Measurements from ENCODE around the gene NPB. TPM values are rescaled to one million over a fixed set of nuclear protein-coding genes. Genes with fewer than 3 reads are reported as not detected.
A peak's percentile ranks its signal among the peaks of the same experiment; 100 is the strongest.

NPB gene
- total and polyA plus RNA-seq, 2 donors (not counting 1 experiment from before 2014, with no cell fraction given), result 0.44 TPM; not detected in 1

GRCh38 chr17:81871387-81872230, 30.4 kb upstream of the NPB start:
- peak overlapping the region; percentile 97 for H3K9ac ChIP-seq (ENCODE audit: low read length)
- TF ChIP-seq CTCF (IDR thresholded peaks at IDR 0.05), result peak; percentile 50
- no peak for TF ChIP-seq EZH2 (IDR thresholded peaks at IDR 0.05; ENCODE audit: borderline replicate concordance, insufficient read depth, low read depth, low read length, poor library complexity, severe bottlenecking)
- intact Hi-C loops (cut with micrococcal nuclease), result loop anchor here (1.0 to 2.0 kb wide), 5 partner anchors 11 to 152 kb away; partner anchors contain the start of genes LRRC45, MAFG, MCRIP1 and P4HB
- H3K36me3 ChIP-seq (replicated peaks in 1 of 2; ENCODE audit: control extremely low read depth in 1 of 2, control insufficient read depth in 1 of 2, extremely low read depth in 1 of 2, insufficient read depth in 2 of 2, low read length in 1 of 2), result peaks cover 1 to 23% of the 10 kb centered on the region in 2 experiments
- H3K9me3 ChIP-seq (ENCODE audit: control extremely low read depth in 1 of 3, control insufficient read depth in 2 of 3, insufficient read depth in 1 of 3, low read length in 2 of 3), result no peaks in the 10 kb centered on the region
- H3K4me1 ChIP-seq (ENCODE audit: control insufficient read depth in 2 of 2, insufficient read depth in 2 of 2, low read length in 2 of 2), result peaks cover 22 to 39% of the 10 kb centered on the region in 2 donors
- WGBS (ENCODE audit: insufficient coverage), result under 1% methylated on average over 86 of the region's 86 CpGs
- H3K27ac ChIP-seq (ENCODE audit: low read length in 2 of 2), result peak overlapping the region; percentile 90 to 99
- Mint-ChIP-seq H3K4me1 (peaks cover 32% of the 10 kb centered on the region), H3K27me3 (no peaks in the 10 kb centered on the region), H3K9me3 (ENCODE audit: insufficient read depth) (no peaks in the 10 kb centered on the region), H3K4me3 (peak overlapping the region; percentile 89), H3K27ac (peak overlapping the region; percentile 98)
- H3K79me2 ChIP-seq (ENCODE audit: control insufficient read depth, insufficient read depth, low read length), result peaks cover 48% of the 10 kb centered on the region
- H3K4me3 ChIP-seq (ENCODE audit: control extremely low read depth in 1 of 5, extremely low read depth in 1 of 5, insufficient read depth in 1 of 5, low read depth in 2 of 5, low read length in 4 of 5), result peak overlapping the region; percentile 27 to 90 (median 84)
- CTCF ChIA-PET, result interaction anchor here (2.0 kb wide), 1 partner anchor 11 kb away, joined by 7 read pairs; the partner anchor contains the start of gene P4HB
- H2AFZ ChIP-seq (ENCODE audit: insufficient read depth, low read depth, low read length, poor library complexity, severe bottlenecking), result peak overlapping the region; percentile 98
- peaks cover 41% of the 10 kb centered on the region for H4K20me1 ChIP-seq (ENCODE audit: control insufficient read depth, insufficient read depth, low read length, poor library complexity, severe bottlenecking)
- no peaks in the 10 kb centered on the region for H3K27me3 ChIP-seq (replicated peaks in 1 of 4; ENCODE audit: control extremely low read depth in 1 of 4, control insufficient read depth in 3 of 4, insufficient read depth in 4 of 4, low read length in 3 of 4)
- POLR2A ChIA-PET, result interaction anchor here (0.6 to 2.5 kb wide), 4 partner anchors 11 to 359 kb away, joined by 3 to 15 read pairs (median 3); partner anchors contain the start of genes ANAPC11 and P4HB
- peak; percentile 2 for ATAC-seq (ENCODE audit: low read depth)
- peak overlapping the region; percentile 99 for H3K4me2 ChIP-seq (replicated peaks; ENCODE audit: low read depth, low read length, poor library complexity, severe bottlenecking)
- DNase-seq, result peak; percentile 96

DNA sequence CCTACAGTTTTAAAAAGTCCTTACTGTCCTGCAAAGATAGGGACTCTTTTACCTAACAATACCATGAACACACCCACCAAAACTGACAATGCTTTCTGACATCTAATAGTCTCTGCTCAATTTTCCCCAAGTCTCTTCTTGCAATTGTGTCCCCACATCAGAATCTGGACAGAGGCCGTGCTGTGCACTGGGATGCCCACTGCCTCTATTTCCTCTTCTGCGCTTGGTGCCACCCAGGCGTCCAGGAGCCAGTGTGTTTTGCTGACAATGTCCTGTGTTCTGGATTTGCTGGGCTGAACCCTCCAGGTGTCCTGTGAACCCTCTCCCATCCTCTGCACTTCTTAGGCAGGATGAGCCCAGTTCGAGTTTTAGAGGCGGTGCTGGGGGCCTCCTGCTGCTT, 24.5 kb upstream of the NPB start:
- intact Hi-C loops (cut with micrococcal nuclease), result no loop called here
- Mint-ChIP-seq H3K4me1 (peaks cover 8% of the 10 kb centered on the region), H3K27ac (no peak overlapping the region), H3K27me3 (no peaks in the 10 kb centered on the region), H3K9me3 (ENCODE audit: insufficient read depth) (no peaks in the 10 kb centered on the region), H3K4me3 (no peak overlapping the region)
- no peak overlapping the region for H3K27ac ChIP-seq (ENCODE audit: low read length in 2 of 2)
- no peak overlapping the region for H3K4me2 ChIP-seq (replicated peaks; ENCODE audit: low read depth, low read length, poor library complexity, severe bottlenecking)
- DNase-seq, result no peak
- H4K20me1 ChIP-seq (ENCODE audit: control insufficient read depth, insufficient read depth, low read length, poor library complexity, severe bottlenecking), result no peaks in the 10 kb centered on the region
- H3K4me1 ChIP-seq (ENCODE audit: control insufficient read depth in 2 of 2, insufficient read depth in 2 of 2, low read length in 2 of 2), result peaks cover 5 to 9% of the 10 kb centered on the region in 2 donors
- no peaks in the 10 kb centered on the region for H3K27me3 ChIP-seq (replicated peaks in 1 of 4; ENCODE audit: control extremely low read depth in 1 of 4, control insufficient read depth in 3 of 4, insufficient read depth in 4 of 4, low read length in 3 of 4)
- H3K9ac ChIP-seq (ENCODE audit: low read length), result no peak overlapping the region
- TF ChIP-seq EZH2 (IDR thresholded peaks at IDR 0.05; ENCODE audit: borderline replicate concordance, insufficient read depth, low read depth, low read length, poor library complexity, severe bottlenecking) (no peak), CTCF (IDR thresholded peaks at IDR 0.05) (no peak)
- no peak for ATAC-seq (ENCODE audit: low read depth)
- H3K9me3 ChIP-seq (ENCODE audit: control extremely low read depth in 1 of 3, control insufficient read depth in 2 of 3, insufficient read depth in 1 of 3, low read length in 2 of 3), result no peaks in the 10 kb centered on the region
- no peak overlapping the region for H2AFZ ChIP-seq (ENCODE audit: insufficient read depth, low read depth, low read length, poor library complexity, severe bottlenecking)
- 100% methylated on average over 3 of the region's 5 CpGs for WGBS (ENCODE audit: insufficient coverage)
- H3K79me2 ChIP-seq (ENCODE audit: control insufficient read depth, insufficient read depth, low read length), result peaks cover 30% of the 10 kb centered on the region
- H3K36me3 ChIP-seq (replicated peaks in 1 of 2; ENCODE audit: control extremely low read depth in 1 of 2, control insufficient read depth in 1 of 2, extremely low read depth in 1 of 2, insufficient read depth in 2 of 2, low read length in 1 of 2), result peaks cover 0 to 14% of the 10 kb centered on the region in 2 experiments
- CTCF ChIA-PET, result no interaction called here
- POLR2A ChIA-PET, result interaction anchor here (0.7 kb wide), 1 partner anchor 11 kb away, joined by 4 read pairs; no protein-coding TSS in a partner anchor
- H3K4me3 ChIP-seq (ENCODE audit: control extremely low read depth in 1 of 5, extremely low read depth in 1 of 5, insufficient read depth in 1 of 5, low read depth in 2 of 5, low read length in 4 of 5), result no peak overlapping the region

Data from B cell (primary cell).